GM21390 (cell line): ENCODE measurements around the gene NANOS2.
A peak's percentile ranks its signal among the peaks of the same experiment; 100 is the strongest.
"Not testable (repeated sequence)": the region's sequence is repeated elsewhere in the genome, so short reads cannot be mapped to it uniquely, and the experiment has no call there.

Experiments
- ATAC-seq: cut with Tn5 transposase; IDR thresholded peaks from one replicate; pipeline ENCODE4 v1.9.1; 2021; ENCODE audit not compliant: unreplicated experiment

NANOS2 gene

GRCh38 chr19:45895983-45896599 lies 18.5 kb downstream of the NANOS2 start:
- ATAC-seq, result not testable (repeated sequence)

GRCh38 chr19:45895519-45895972 lies 19.0 kb downstream of the NANOS2 start:
- no peak for ATAC-seq

DNA sequence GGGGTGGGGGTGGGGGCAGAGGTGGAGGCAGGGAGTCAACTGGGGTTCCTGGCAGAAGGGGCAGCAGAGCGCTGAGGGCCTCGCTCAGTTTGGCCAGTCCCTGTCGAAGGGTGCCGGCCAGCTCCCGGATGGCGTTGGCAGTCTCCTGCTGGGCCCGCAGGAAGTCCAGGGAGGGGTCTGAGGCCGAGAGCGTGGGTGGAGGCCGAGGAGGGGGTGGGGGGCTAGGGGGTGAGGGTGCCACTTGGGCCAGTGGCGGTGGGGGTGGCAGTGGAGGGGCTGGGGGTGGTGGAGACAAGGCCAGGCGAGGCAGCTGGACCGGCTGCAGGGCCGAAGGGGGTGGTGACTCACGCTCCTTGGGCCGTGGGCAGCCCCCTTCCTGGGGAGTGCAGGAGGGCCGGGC lies 23.7 kb downstream of the NANOS2 start:
- no peak for ATAC-seq

GRCh38 chr19:45889210-45889885 lies 25.2 kb downstream of the NANOS2 start:
- no peak for ATAC-seq

GRCh38 chr19:45887200-45887710 lies 27.3 kb downstream of the NANOS2 start:
- no peak for ATAC-seq

- ATAC-seq, result peak; percentile 50
Observed at GRCh38 chr19:45886427-45887199, 28.0 kb downstream of the NANOS2 start.

- ATAC-seq, result peak; percentile 48
Observed at GRCh38 chr19:45885556-45886426, 28.8 kb downstream of the NANOS2 start, which contains the start of gene IRF2BP1. Gene IRF2BP1, minus strand, starts transcription at chr19:45886141. Its CDS starts 367 bp downstream, at chr19:45885774.

- ATAC-seq, result no peak
Observed at GRCh38 chr19:45884682-45885555, 29.7 kb downstream of the NANOS2 start.

- ATAC-seq, result no peak
Observed at GRCh38 chr19:45883881-45884681, 30.5 kb downstream of the NANOS2 start.

DNA sequence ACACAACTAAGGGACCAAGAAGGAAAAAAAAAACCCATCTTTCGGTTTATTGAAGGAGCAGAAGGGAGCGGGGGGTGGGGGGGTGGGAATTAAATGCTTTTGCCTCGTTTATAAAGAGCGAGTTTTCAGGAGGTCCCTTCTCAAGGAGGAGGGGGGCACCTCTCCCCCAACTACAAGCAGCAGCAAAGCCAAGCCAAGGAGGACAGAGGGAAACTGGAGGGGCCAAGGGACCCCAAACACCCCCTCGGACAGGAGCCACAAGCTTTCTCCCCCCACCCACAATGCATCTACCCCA lies 31.0 kb downstream of the NANOS2 start:
- ATAC-seq, result no peak

- ATAC-seq, result no peak
Observed at GRCh38 chr19:45882652-45883585, 31.7 kb downstream of the NANOS2 start.

DNA sequence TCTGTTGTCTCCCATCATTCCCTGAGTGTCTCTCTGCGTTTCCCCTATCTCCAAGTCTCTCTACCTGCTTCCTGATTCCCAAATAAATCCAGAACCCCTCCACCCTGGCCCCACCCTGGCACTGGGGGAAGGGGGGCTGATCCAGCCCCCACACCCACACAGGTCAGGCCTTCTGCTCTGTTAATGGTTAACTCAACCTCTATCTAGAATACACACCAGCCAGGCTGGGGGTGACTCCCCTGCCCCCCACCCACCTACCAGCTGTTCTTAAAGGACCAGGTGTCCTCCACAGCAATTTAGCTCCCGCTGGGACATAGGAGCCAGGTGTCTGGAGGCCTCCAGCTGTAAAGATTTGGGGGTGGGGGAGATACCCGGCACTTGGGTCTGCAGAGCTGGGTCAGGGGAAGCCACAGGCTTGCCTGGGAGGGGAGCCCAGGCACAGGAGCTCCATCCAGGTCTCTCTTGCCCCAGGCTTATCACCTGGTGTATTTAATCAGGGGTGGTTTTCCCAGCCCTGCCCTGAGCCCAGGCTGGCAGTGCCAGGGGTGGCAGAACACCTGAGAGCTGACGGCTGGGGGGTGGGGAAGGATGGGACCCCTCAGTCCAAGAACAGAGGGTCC lies 32.6 kb downstream of the NANOS2 start:
- no peak for ATAC-seq

GRCh38 chr19:45881082-45881908 lies 33.3 kb downstream of the NANOS2 start:
- ATAC-seq, result no peak

DNA sequence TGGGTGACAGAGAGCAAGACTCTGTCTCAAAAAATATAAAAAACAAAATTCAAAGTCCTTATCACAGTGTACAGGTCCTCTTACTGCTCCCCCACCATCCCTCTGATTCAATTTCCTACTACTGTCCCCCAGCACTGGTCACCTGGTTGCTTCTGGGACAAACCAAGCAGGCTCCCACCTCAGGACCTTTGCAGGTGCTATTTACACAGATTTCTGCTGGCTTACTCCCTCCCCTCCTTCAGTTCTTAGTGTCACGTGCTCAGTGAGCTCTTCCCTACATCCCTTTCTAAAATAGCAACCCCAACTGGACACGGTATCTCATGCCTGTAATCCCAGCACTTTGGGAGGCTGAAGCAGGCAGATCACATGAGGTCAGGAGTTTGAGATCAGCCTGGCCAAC lies 34.6 kb downstream of the NANOS2 start:
- ATAC-seq, result no peak

DNA sequence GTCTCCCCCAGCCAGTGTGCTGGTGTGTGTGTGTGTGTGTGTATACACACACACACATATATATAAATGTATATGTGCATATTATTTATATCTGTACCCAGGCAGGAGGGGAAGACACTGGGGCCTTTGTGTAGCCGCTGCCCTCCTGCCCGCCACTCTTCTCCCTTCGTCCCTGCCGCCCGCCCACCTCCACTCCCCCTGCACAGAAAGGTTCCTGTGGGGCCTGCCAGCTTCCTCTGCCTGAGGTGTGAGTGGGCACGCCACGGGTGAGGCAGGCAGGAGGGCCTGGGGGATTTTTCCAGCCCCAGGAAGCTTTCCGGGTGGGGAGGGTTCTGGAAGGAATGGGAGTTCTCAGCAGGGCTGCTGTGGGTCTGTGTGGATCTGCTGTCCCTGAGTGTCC lies 35.5 kb downstream of the NANOS2 start:
- ATAC-seq, result no peak

- ATAC-seq, result no peak
Observed at GRCh38 chr19:45878043-45878794, 36.4 kb downstream of the NANOS2 start.
